ENCODE results near the gene LZTS2. TPM values are rescaled to one million over a fixed set of nuclear protein-coding genes. Genes with fewer than 3 reads are reported as not detected.

The LZTS2 gene
- total and polyA plus RNA-seq, 2 of the 4 experiments (the other 2 are of a cell fraction), result 19.2 to 101 TPM

GRCh38 chr10:101035314-101035713 lies 35.7 kb downstream of the LZTS2 start:
- H2BK5ac ChIP-seq (ENCODE audit: low read depth, low read length, poor library complexity, severe bottlenecking), result no peak overlapping the region
- TF ChIP-seq MAZ (IDR thresholded peaks at IDR 0.05; ENCODE audit: borderline replicate concordance, low read depth, low read length), result no peak
- TF ChIP-seq RAD21 (IDR thresholded peaks at IDR 0.05; ENCODE audit: low read length), result no peak
- TF ChIP-seq RCOR1 (IDR thresholded peaks at IDR 0.05; ENCODE audit: insufficient replicate concordance, low read length), result no peak
- TF ChIP-seq ELK1 (IDR thresholded peaks at IDR 0.05; ENCODE audit: borderline replicate concordance, low read depth, low read length), result no peak
- TF ChIP-seq NFE2L2 (IDR thresholded peaks at IDR 0.05; ENCODE audit: low read depth, low read length), result no peak
- no peak for TF ChIP-seq CHD1 (IDR thresholded peaks at IDR 0.05; ENCODE audit: low read depth, low read length)
- TF ChIP-seq CEBPB (IDR thresholded peaks at IDR 0.05; ENCODE audit: low read depth, low read length), result no peak
- TF ChIP-seq CTCF (conservative IDR thresholded peaks at IDR 0.05; ENCODE audit: low read depth, low read length), result no peak
- no peak for TF ChIP-seq MXI1 (IDR thresholded peaks at IDR 0.05; ENCODE audit: borderline replicate concordance, low read depth, low read length)
- no peak overlapping the region for H4K91ac ChIP-seq (ENCODE audit: insufficient read depth, low read depth, low read length)
- no peak overlapping the region for H3K27ac ChIP-seq (ENCODE audit: insufficient read depth, low read length)
- H2BK15ac ChIP-seq (ENCODE audit: low read depth, low read length), result no peak overlapping the region
- H3K14ac ChIP-seq (replicated peaks; ENCODE audit: low read depth, low read length), result no peak overlapping the region
- intact Hi-C loops (cut with micrococcal nuclease) (no loop called here), in situ Hi-C loops (cut with MboI; ENCODE audit: low sequenced_read_pairs) (no loop called here), dilution Hi-C loops (cut with HindIII; ENCODE audit: low sequenced_read_pairs, unreplicated experiment) (no loop called here)
- H3K4ac ChIP-seq (ENCODE audit: low read depth, low read length), result no peak overlapping the region
- H3K4me1 ChIP-seq (ENCODE audit: control insufficient read depth, insufficient read depth, low read length), result peaks cover 2% of the 10 kb centered on the region
- no peak overlapping the region for H3K4me2 ChIP-seq (ENCODE audit: low read depth, low read length)
- no peak overlapping the region for H2AK9ac ChIP-seq (replicated peaks; ENCODE audit: low read depth, low read length, poor library complexity)
- H3K56ac ChIP-seq (ENCODE audit: extremely low read depth, insufficient read depth, low read length), result no peak overlapping the region
- ChIA-PET CTCF (interaction anchor here (1.0 to 1.2 kb wide), 2 partner anchors 16 to 107 kb away, joined by 3 read pairs; no protein-coding TSS in a partner anchor), POLR2A (ENCODE audit: unreplicated experiment) (no interaction called here)
- H2BK20ac ChIP-seq (ENCODE audit: low read depth, low read length), result no peak overlapping the region
- no peak overlapping the region for H2AK5ac ChIP-seq (ENCODE audit: low read depth, low read length)
- ATAC-seq (ENCODE audit: low read depth) (no peak), DNase-seq (no peak)
- no peak overlapping the region for H3K23ac ChIP-seq (ENCODE audit: low read depth, low read length)
- H3K18ac ChIP-seq (ENCODE audit: low read depth, low read length), result no peak overlapping the region
- no peak overlapping the region for H2BK120ac ChIP-seq (ENCODE audit: low read depth, low read length)
- H2AFZ ChIP-seq (replicated peaks; ENCODE audit: low read length, poor library complexity), result no peak overlapping the region
- H3K27me3 ChIP-seq (ENCODE audit: control insufficient read depth, insufficient read depth, low read length), result no peaks in the 10 kb centered on the region
- no peak overlapping the region for H4K8ac ChIP-seq (ENCODE audit: low read depth in 2 of 2, low read length in 2 of 2)
- H3K9me3 ChIP-seq (ENCODE audit: control insufficient read depth, insufficient read depth, low read length), result no peaks in the 10 kb centered on the region
- no peak overlapping the region for H4K5ac ChIP-seq (ENCODE audit: low read depth, low read length)
- H3K9me1 ChIP-seq (ENCODE audit: insufficient read depth, low read length), result peaks cover 2% of the 10 kb centered on the region; the same call in 1 of the 2 replicates
- no peak overlapping the region for H3K4me3 ChIP-seq (ENCODE audit: insufficient read depth, low read depth, low read length)
- H3K79me1 ChIP-seq (ENCODE audit: low read depth in 1 of 2, low read length in 2 of 2), result peaks cover 21 to 64% of the 10 kb centered on the region in 2 experiments; a peak in 3 of 4 replicates
- WGBS, 2 experiments (ENCODE audit: extremely low coverage in 2 of 2, insufficient read length in 1 of 2), result 94% methylated on average over 6 of the region's 7 CpGs; no CpG with 5 or more reads in 1 of the 2 experiments
- H3K9ac ChIP-seq (ENCODE audit: low read depth, low read length), result no peak overlapping the region
- peaks cover 36% of the 10 kb centered on the region for H4K20me1 ChIP-seq (ENCODE audit: insufficient read depth, low read length)
- BruUV-seq (replicated peaks), result no TSS peak
- H3K36me3 ChIP-seq (ENCODE audit: control insufficient read depth, insufficient read depth, low read length), result peaks cover 49% of the 10 kb centered on the region

Measured in IMR-90 (cell line).